SK-N-SH treated with all-trans-retinoic acid at 6 μM for 48 hours (cell line): ENCODE results near the gene GPC5.

Experiments
- ATAC-seq: fragments of 200-7000 bp; cut with Tn5 transposase; 3 replicates; pipeline ENCODE4 v1.9.1; 2020; ENCODE audit warnings: mild to moderate bottlenecking, moderate library complexity
- ARNTL ChIP-seq: fragments of 450-650 bp; formaldehyde crosslinking; IDR thresholded peaks from 2 replicates; pipeline ENCODE4 v1.5.0; 2020; ENCODE audit warnings: low read depth, mild to moderate bottlenecking, moderate library complexity, borderline replicate concordance
- BACH2 ChIP-seq: fragments of 250-450 bp; sonication (Bioruptor Pico); IDR thresholded peaks from 2 replicates; pipeline ENCODE4 v1.9.0; 2021; ENCODE audit warnings: mild to moderate bottlenecking, borderline replicate concordance
- CSRNP3 ChIP-seq: fragments of 250-450 bp; sonication (Bioruptor Pico); IDR thresholded peaks from 2 replicates; pipeline ENCODE4 v1.5.1; 2021; ENCODE audit warnings: mild to moderate bottlenecking, moderate library complexity
- GLIS3 ChIP-seq: fragments of 250-450 bp; sonication (Bioruptor Pico); IDR thresholded peaks from 2 replicates; pipeline ENCODE4 v1.5.0; 2020; ENCODE audit warnings: mild to moderate bottlenecking, moderate library complexity
- ISL1 ChIP-seq: fragments of 250-450 bp; sonication (Bioruptor Pico); IDR thresholded peaks from 2 replicates; pipeline ENCODE4 v2.1.2; 2022; ENCODE audit warnings: mild to moderate bottlenecking, moderate library complexity
- OSR1 ChIP-seq: fragments of 250-450 bp; sonication (Bioruptor Pico); IDR thresholded peaks from 2 replicates; pipeline ENCODE4 v1.8.0; 2022; ENCODE audit warnings: moderate library complexity, mild to moderate bottlenecking, inconsistent platforms
- SNAI2 ChIP-seq: fragments of 250-450 bp; sonication (Bioruptor Pico); IDR thresholded peaks from 2 replicates; pipeline ENCODE4 v1.5.0; 2020; ENCODE audit warnings: mild to moderate bottlenecking, moderate library complexity
- TCF4 ChIP-seq: fragments of 250-450 bp; sonication (Bioruptor Pico); IDR thresholded peaks from 2 replicates; pipeline ENCODE4 v1.8.0; 2021; ENCODE audit warnings: mild to moderate bottlenecking, moderate library complexity, borderline replicate concordance
- ZC3H10 ChIP-seq: fragments of 250-450 bp; sonication (Bioruptor Pico); IDR thresholded peaks from 2 replicates; pipeline ENCODE4 v1.5.1; 2021; ENCODE audit warnings: mild to moderate bottlenecking, moderate library complexity
- ZFP3 ChIP-seq: fragments of 250-450 bp; sonication (Bioruptor Pico); IDR thresholded peaks from 2 replicates; pipeline ENCODE4 v1.5.0; 2020; ENCODE audit warnings: mild to moderate bottlenecking, moderate library complexity
- ZFP30 ChIP-seq: fragments of 450-650 bp; formaldehyde crosslinking; IDR thresholded peaks from 2 replicates; pipeline ENCODE4 v1.5.0; 2022; ENCODE audit warnings: mild to moderate bottlenecking, moderate library complexity
- ZNF70 ChIP-seq: fragments of 450-650 bp; formaldehyde crosslinking; IDR thresholded peaks from 2 replicates; pipeline ENCODE4 v1.5.0; 2020; ENCODE audit warnings: mild to moderate bottlenecking, moderate library complexity
- ZNF8 ChIP-seq: fragments of 450-650 bp; formaldehyde crosslinking; IDR thresholded peaks from 2 replicates; pipeline ENCODE4 v1.5.0; 2020; ENCODE audit warnings: mild to moderate bottlenecking, moderate library complexity
- TF ChIP-seq, protein P1 (sequence below): fragments of 250-450 bp; sonication (Bioruptor Pico); IDR thresholded peaks from 2 replicates; pipeline ENCODE4 v1.5.1; 2020; ENCODE audit warnings: low read depth, mild to moderate bottlenecking, moderate library complexity
- TF ChIP-seq, protein P2 (sequence below): fragments of 250-450 bp; sonication (Bioruptor Pico); IDR thresholded peaks from 2 replicates; pipeline ENCODE4 v1.8.0; 2020; ENCODE audit warnings: mild to moderate bottlenecking, moderate library complexity, borderline replicate concordance
- TF ChIP-seq, protein P3 (sequence below): fragments of 250-450 bp; sonication (Bioruptor Pico); IDR thresholded peaks from 2 replicates; pipeline ENCODE4 v1.8.0; 2021; ENCODE audit warnings: low read depth, mild to moderate bottlenecking, moderate library complexity, borderline replicate concordance

The GPC5 gene

DNA sequence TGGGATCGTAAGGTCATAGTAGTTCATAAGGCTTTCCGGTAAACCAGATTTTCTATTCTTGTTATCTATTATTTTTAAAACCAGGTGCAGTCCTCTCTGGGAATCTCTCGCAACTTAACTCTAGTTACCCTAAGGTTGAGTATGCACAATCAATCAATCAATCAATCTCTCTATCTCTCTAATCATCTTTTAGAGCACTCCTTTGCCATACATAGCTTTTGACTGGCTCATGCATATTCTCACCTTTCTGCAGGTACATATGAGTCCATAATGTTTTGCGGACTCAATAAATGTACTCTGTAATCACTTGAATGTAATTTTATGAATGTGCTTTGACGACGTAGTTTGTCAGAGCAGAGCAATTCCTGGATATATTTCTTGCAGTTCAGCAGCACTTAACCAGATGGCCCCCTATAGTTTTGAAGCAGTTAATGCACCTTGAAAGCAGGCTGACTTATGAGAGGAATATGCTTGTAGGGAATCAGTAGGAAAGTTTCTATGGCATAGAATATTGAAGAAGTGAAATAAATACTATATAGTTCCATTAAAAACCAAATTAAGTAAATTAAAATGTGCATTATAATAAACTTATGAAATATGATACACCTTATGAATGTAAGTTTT, 524.7 kb downstream of the GPC5 start:
- TF ChIP-seq, protein P1, sequence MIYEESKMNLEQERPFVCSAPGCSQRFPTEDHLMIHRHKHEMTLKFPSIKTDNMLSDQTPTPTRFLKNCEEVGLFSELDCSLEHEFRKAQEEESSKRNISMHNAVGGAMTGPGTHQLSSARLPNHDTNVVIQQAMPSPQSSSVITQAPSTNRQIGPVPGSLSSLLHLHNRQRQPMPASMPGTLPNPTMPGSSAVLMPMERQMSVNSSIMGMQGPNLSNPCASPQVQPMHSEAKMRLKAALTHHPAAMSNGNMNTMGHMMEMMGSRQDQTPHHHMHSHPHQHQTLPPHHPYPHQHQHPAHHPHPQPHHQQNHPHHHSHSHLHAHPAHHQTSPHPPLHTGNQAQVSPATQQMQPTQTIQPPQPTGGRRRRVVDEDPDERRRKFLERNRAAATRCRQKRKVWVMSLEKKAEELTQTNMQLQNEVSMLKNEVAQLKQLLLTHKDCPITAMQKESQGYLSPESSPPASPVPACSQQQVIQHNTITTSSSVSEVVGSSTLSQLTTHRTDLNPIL (CRISPR knock-in tag), result no peak
- TF ChIP-seq SNAI2 (CRISPR knock-in tag), result no peak
- TF ChIP-seq TCF4 (CRISPR knock-in tag), result no peak
- ATAC-seq, result no peak

GRCh38 chr13:91930687-91931086, 532.3 kb downstream of the GPC5 start:
- no peak for ATAC-seq
- TF ChIP-seq, protein P2, sequence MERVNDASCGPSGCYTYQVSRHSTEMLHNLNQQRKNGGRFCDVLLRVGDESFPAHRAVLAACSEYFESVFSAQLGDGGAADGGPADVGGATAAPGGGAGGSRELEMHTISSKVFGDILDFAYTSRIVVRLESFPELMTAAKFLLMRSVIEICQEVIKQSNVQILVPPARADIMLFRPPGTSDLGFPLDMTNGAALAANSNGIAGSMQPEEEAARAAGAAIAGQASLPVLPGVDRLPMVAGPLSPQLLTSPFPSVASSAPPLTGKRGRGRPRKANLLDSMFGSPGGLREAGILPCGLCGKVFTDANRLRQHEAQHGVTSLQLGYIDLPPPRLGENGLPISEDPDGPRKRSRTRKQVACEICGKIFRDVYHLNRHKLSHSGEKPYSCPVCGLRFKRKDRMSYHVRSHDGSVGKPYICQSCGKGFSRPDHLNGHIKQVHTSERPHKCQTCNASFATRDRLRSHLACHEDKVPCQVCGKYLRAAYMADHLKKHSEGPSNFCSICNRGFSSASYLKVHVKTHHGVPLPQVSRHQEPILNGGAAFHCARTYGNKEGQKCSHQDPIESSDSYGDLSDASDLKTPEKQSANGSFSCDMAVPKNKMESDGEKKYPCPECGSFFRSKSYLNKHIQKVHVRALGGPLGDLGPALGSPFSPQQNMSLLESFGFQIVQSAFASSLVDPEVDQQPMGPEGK (CRISPR knock-in tag), result no peak
- TF ChIP-seq ISL1 (CRISPR knock-in tag) (peak; percentile 13; the same call in 1 of the 2 replicates), GLIS3 (CRISPR knock-in tag) (no peak), ZNF8 (no peak)
- TF ChIP-seq, all 23 proteins: peak for 1

DNA sequence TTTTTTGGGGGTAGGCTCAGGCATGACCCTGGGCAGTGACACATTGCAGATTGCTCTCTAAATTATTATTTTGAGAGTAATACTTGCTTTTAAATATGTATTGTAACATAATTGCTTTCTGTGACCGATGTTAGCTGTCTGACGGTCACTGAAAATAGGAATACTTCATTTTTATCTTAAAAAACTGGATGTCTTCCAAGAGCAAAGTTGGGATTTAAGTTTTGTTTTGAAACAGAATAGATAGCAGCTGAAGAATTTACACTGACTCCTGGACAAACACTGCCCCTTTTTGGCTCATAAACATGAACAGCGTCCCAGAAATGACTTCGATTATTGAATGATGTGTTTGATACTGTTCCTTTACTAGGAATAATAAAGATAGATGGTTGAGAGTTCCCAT, 535.9 kb downstream of the GPC5 start:
- no peak for ATAC-seq
- peak; percentile 65 for TF ChIP-seq ISL1 (CRISPR knock-in tag)
- TF ChIP-seq, protein P1 (CRISPR knock-in tag), result no peak

GRCh38 chr13:91946498-91947070, 548.2 kb downstream of the GPC5 start:
- no peak for TF ChIP-seq SNAI2 (CRISPR knock-in tag)
- TF ChIP-seq GLIS3 (CRISPR knock-in tag), result no peak
- no peak for TF ChIP-seq OSR1 (CRISPR knock-in tag)
- ATAC-seq, result peak; percentile 77

GRCh38 chr13:91948736-91949135, 550.3 kb downstream of the GPC5 start:
- ATAC-seq, result no peak

DNA sequence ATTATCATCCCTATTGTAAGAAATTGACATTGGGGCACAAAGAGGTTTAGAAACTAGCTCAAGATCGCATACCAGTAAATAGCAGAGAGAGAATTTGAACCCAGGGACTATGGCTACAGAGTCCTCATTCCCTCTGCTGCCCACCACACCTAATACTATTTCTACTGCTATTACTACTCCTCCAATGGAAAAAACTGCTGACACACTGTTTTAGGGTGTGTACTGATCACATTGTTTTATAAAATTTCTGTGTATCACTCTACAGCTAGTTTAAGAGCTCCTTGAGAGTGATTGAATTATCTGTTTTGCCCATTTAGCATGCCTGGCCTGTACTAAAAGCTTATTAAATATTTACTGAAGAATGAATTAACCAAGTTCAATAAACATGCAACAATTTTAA, 552.4 kb downstream of the GPC5 start:
- no peak for ATAC-seq
- TF ChIP-seq ZNF70 (CRISPR knock-in tag) (no peak), ISL1 (CRISPR knock-in tag) (no peak), CSRNP3 (CRISPR knock-in tag) (no peak), BACH2 (CRISPR knock-in tag) (no peak), SNAI2 (CRISPR knock-in tag) (no peak), TCF4 (CRISPR knock-in tag) (no peak), ZFP3 (CRISPR knock-in tag) (no peak), ZNF8 (no peak)
- TF ChIP-seq, protein P3, sequence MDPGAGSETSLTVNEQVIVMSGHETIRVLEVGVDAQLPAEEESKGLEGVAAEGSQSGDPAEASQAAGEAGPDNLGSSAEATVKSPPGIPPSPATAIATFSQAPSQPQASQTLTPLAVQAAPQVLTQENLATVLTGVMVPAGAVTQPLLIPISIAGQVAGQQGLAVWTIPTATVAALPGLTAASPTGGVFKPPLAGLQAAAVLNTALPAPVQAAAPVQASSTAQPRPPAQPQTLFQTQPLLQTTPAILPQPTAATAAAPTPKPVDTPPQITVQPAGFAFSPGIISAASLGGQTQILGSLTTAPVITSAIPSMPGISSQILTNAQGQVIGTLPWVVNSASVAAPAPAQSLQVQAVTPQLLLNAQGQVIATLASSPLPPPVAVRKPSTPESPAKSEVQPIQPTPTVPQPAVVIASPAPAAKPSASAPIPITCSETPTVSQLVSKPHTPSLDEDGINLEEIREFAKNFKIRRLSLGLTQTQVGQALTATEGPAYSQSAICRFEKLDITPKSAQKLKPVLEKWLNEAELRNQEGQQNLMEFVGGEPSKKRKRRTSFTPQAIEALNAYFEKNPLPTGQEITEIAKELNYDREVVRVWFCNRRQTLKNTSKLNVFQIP (CRISPR knock-in tag), result no peak
- TF ChIP-seq, protein P2 (CRISPR knock-in tag), result no peak

More at GRCh38 chr13:91948736-91949135, 550.3 kb downstream of the GPC5 start:
- TF ChIP-seq, protein P2 (CRISPR knock-in tag), result no peak
- TF ChIP-seq TCF4 (CRISPR knock-in tag) (no peak), ARNTL (CRISPR knock-in tag) (no peak), ZFP30 (CRISPR knock-in tag) (no peak), ZC3H10 (CRISPR knock-in tag) (no peak), SNAI2 (CRISPR knock-in tag) (no peak)
- TF ChIP-seq, protein P1 (CRISPR knock-in tag), result no peak
